ENCODE results near the gene GCG. TPM values are rescaled to one million over a fixed set of nuclear protein-coding genes. Genes with fewer than 3 reads are reported as not detected.

Gene GCG
- not detected for total RNA-seq

GRCh38 chr2:162152147-162152546 is at the start of gene GCG:
TSS of gene GCG (minus strand) at chr2:162152247. CDS start at chr2:162149178, 3,069 bp downstream.
- H3K4me3 ChIP-seq (ENCODE audit: low read length) = no peak within 1 kb of the TSS
- no peaks in the 10 kb centered on the region for H3K4me1 ChIP-seq (ENCODE audit: insufficient read depth, low read length)
- peaks cover 11% of the 10 kb centered on the region for H3K27me3 ChIP-seq (ENCODE audit: insufficient read depth, low read length)
- no peaks in the 10 kb centered on the region for H3K9me3 ChIP-seq (ENCODE audit: low read depth, low read length)

- Histone ChIP-seq H3K4me1 (ENCODE audit: insufficient read depth, low read length) (no peaks in the 10 kb centered on the region), H3K9me3 (ENCODE audit: low read depth, low read length) (no peaks in the 10 kb centered on the region), H3K4me3 (ENCODE audit: low read length) (no peak overlapping the region), H3K27me3 (ENCODE audit: insufficient read depth, low read length) (no peaks in the 10 kb centered on the region)
Measured at GRCh38 chr2:162200636-162201035, 48.6 kb upstream of the GCG start.

DNA sequence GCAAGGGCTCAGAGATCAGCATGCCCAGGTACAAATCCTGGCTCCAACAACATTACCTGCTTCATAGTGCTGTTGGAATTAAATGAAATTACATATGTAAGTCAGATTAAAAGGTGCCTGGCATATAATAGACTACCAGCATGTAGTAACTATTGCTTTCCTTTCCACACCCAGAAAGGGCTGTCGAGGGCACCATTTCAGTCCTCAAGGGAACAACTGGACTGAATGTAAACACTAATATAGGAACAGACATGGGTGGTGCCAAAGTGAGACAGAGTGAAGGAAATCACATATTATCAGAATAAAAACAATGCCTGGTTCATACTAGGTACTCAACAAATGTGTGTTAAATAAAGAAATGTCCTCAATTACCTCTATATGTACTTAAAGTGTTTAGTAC is 47.9 kb upstream of the GCG start:
- Histone ChIP-seq H3K4me3 (ENCODE audit: low read length) (no peak overlapping the region), H3K27me3 (ENCODE audit: insufficient read depth, low read length) (no peaks in the 10 kb centered on the region), H3K9me3 (ENCODE audit: low read depth, low read length) (no peaks in the 10 kb centered on the region), H3K4me1 (ENCODE audit: insufficient read depth, low read length) (no peaks in the 10 kb centered on the region)

- H3K9me3 ChIP-seq (ENCODE audit: low read depth, low read length) = no peaks in the 10 kb centered on the region
- no peak overlapping the region for H3K4me3 ChIP-seq (ENCODE audit: low read length)
- H3K4me1 ChIP-seq (ENCODE audit: insufficient read depth, low read length) = no peaks in the 10 kb centered on the region
- no peaks in the 10 kb centered on the region for H3K27me3 ChIP-seq (ENCODE audit: insufficient read depth, low read length)
Measured at GRCh38 chr2:162198239-162198638, 46.2 kb upstream of the GCG start.

DNA sequence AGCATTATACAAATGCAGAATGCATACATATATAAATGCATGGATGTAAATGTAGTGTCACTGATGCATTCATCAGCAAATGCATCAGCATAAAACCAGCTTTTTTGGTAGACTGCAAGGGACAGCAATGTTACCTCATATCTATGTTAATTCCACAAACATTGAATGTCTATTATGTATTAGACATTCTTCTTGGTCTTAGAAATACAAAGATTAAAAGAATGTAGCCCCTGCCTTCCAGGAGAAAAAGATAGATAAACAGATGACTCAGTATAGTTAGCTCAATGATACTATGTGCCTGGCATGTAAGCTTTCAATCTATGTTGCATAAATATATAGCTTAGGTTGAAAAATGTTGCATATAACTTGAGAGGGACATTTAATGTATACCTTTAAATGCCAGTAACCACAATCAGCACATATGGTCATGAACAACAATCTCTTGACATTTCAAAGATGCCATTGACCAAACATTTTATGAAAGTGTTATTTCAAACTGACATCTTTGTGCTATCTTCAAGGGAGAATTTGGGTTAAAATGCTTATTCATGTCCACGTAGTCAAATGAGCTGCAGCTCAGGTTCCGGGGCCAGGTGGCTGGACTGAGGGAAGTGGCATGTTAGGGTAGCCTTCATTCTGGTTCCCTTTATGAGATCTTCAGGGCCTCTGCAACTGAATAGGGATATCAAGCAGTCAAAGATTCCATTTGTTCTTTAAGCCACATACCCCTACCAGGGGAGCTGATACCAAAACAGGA is 45.2 kb upstream of the GCG start:
- Histone ChIP-seq H3K9me3 (ENCODE audit: low read depth, low read length) (no peaks in the 10 kb centered on the region), H3K27me3 (ENCODE audit: insufficient read depth, low read length) (no peaks in the 10 kb centered on the region), H3K4me3 (ENCODE audit: low read length) (no peak overlapping the region), H3K4me1 (ENCODE audit: insufficient read depth, low read length) (no peaks in the 10 kb centered on the region)

- H3K4me3 ChIP-seq (ENCODE audit: low read length) = no peak overlapping the region
- H3K4me1 ChIP-seq (ENCODE audit: insufficient read depth, low read length) = no peaks in the 10 kb centered on the region
- H3K27me3 ChIP-seq (ENCODE audit: insufficient read depth, low read length) = no peaks in the 10 kb centered on the region
- H3K9me3 ChIP-seq (ENCODE audit: low read depth, low read length) = no peaks in the 10 kb centered on the region
Measured at GRCh38 chr2:162196638-162197037, 44.6 kb upstream of the GCG start.

DNA sequence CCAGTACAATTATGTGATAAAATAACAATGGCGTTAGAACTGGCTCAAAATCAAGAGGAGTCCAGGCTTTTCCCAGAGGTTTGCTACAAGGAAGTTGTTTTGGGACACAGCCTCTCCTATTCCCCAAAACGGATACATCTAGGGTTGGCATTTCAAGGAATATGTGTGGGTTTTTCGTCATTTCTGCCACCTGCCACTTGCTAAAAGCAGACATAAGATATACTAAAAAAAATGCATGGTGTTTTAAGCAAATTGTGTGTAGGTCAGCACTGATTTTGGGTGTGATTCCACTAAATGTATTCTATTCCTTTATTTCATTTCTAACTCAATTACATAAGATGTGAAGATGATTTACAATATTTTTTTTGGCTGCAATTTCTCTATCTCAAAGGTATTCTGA is 36.4 kb upstream of the GCG start:
- Histone ChIP-seq H3K4me1 (ENCODE audit: insufficient read depth, low read length) (no peaks in the 10 kb centered on the region), H3K27me3 (ENCODE audit: insufficient read depth, low read length) (no peaks in the 10 kb centered on the region), H3K4me3 (ENCODE audit: low read length) (no peak overlapping the region), H3K9me3 (ENCODE audit: low read depth, low read length) (no peaks in the 10 kb centered on the region)

DNA sequence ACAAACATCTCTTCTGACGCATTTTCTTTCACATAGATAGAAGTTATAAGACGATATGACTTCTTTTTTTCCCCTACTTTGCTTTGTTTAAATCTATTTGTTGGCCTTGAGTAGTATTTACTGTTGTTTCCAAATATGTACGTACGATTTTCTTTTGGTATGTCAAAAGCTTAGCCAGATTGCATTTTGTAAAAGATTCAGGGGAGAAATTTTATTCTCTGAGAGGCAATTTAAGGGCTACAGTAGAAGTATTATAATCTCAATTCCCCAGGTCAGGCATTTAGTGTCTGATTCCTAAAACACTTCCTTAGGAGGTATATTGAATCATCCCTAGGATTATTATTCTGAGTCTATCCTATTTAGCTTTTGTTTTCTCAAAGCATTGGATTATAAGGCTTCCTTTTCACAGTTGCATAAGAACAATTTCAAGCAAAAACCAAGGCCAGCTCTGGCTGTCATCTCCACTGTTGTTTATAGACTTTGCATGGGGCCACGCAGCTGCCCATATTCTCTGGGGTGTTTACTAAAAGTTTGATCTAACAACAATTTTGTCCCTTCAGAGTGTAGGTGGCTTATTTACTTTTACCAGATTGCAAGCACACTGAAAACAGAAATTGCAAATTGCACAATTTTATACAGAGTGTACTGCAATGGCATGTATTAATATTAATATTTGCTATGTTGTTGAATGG is 33.6 kb upstream of the GCG start:
- H3K27me3 ChIP-seq (ENCODE audit: insufficient read depth, low read length) = no peaks in the 10 kb centered on the region
- no peak overlapping the region for H3K4me3 ChIP-seq (ENCODE audit: low read length)
- H3K9me3 ChIP-seq (ENCODE audit: low read depth, low read length) = no peaks in the 10 kb centered on the region
- no peaks in the 10 kb centered on the region for H3K4me1 ChIP-seq (ENCODE audit: insufficient read depth, low read length)

GRCh38 chr2:162184821-162185450 is 32.9 kb upstream of the GCG start:
- Histone ChIP-seq H3K27me3 (ENCODE audit: insufficient read depth, low read length) (no peaks in the 10 kb centered on the region), H3K9me3 (ENCODE audit: low read depth, low read length) (no peaks in the 10 kb centered on the region), H3K4me3 (ENCODE audit: low read length) (no peak overlapping the region), H3K4me1 (ENCODE audit: insufficient read depth, low read length) (no peaks in the 10 kb centered on the region)

DNA sequence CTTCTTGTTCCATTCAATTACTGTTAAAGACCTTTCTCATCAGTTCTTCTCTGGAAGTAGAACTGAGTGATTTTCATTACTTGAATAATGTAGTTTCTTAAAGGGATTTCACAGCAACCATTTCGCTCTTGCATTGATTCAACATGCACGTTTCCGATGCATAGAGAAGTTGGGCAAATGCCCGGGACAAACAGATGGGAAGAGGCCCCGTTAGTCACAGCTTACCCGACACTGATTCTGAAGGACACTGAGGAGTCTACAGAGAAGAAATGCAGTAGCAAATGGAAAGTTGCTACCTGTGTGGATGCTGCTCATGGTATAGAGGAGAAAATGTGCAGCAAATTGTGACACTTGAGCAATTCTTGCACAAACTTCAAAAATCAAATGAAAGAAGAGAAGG is 32.3 kb upstream of the GCG start:
- Histone ChIP-seq H3K4me3 (ENCODE audit: low read length) (no peak overlapping the region), H3K27me3 (ENCODE audit: insufficient read depth, low read length) (no peaks in the 10 kb centered on the region), H3K9me3 (ENCODE audit: low read depth, low read length) (no peaks in the 10 kb centered on the region), H3K4me1 (ENCODE audit: insufficient read depth, low read length) (no peaks in the 10 kb centered on the region)

DNA sequence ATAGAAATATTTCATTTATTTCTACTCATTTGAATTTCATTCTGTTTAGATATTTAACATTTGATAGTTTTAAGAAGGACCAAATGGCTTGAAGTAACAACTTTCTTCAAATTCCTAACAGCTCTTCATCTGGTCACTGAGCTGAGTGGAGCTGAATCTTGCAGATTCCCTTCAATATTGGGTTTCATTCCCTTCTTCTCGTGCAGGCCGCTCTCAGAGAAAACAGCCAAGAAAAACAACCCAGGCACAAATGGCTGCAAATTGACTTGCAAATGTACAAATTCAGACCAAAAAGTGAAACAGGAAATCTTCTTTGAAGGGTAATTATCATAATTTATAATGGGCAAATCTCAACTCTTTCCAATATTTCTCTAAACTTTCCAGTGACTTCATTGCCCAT is 30.3 kb upstream of the GCG start:
- H3K9me3 ChIP-seq (ENCODE audit: low read depth, low read length) = no peaks in the 10 kb centered on the region
- no peaks in the 10 kb centered on the region for H3K27me3 ChIP-seq (ENCODE audit: insufficient read depth, low read length)
- no peak overlapping the region for H3K4me3 ChIP-seq (ENCODE audit: low read length)
- H3K4me1 ChIP-seq (ENCODE audit: insufficient read depth, low read length) = no peaks in the 10 kb centered on the region

DNA sequence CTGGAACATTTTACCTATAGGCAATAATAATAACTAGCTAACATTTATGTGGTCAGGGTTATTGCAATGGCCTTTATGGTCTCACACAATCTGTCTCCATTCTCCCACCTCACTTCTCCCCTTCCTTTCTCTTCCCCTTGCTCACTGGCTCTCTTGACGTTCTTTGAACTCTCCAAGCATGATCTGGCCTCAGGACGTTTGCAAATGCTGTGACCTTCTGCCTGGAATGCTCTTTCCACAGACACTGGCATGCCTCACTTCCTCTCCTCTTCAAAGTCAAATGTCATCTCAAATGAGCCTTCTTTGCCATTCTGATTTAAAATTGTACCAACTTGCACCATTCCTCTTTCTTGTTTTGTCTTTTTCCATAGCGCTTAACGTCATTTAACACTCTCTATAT is 25.3 kb upstream of the GCG start:
- H3K9me3 ChIP-seq (ENCODE audit: low read depth, low read length) = no peaks in the 10 kb centered on the region
- H3K4me3 ChIP-seq (ENCODE audit: low read length) = no peak overlapping the region
- H3K4me1 ChIP-seq (ENCODE audit: insufficient read depth, low read length) = no peaks in the 10 kb centered on the region
- H3K27me3 ChIP-seq (ENCODE audit: insufficient read depth, low read length) = no peaks in the 10 kb centered on the region

DNA sequence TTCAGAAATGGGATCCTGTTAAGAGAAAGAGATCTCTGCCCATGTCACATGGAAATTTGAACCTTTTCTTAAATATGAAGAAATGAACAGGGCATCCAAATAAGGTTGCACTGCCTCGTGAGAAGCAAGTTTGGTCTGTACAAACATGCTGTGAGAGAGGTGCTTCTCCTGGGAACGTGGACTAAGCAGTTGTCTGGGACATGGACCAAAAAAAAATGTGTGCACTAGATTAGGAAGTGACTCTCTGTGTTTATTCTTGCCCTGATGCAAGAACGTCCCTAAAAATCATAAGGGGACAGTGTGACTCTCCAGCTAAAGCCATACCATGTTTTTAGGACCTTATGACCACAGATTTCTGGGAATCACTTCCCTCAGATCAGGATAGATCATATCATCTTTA is 23.7 kb upstream of the GCG start:
- Histone ChIP-seq H3K4me1 (ENCODE audit: insufficient read depth, low read length) (no peaks in the 10 kb centered on the region), H3K9me3 (ENCODE audit: low read depth, low read length) (no peaks in the 10 kb centered on the region), H3K4me3 (ENCODE audit: low read length) (no peak overlapping the region), H3K27me3 (ENCODE audit: insufficient read depth, low read length) (peaks cover 6% of the 10 kb centered on the region)

GRCh38 chr2:162174746-162175145 is 22.7 kb upstream of the GCG start:
- Histone ChIP-seq H3K4me3 (ENCODE audit: low read length) (no peak overlapping the region), H3K9me3 (ENCODE audit: low read depth, low read length) (no peaks in the 10 kb centered on the region), H3K27me3 (ENCODE audit: insufficient read depth, low read length) (peaks cover 6% of the 10 kb centered on the region), H3K4me1 (ENCODE audit: insufficient read depth, low read length) (no peaks in the 10 kb centered on the region)

DNA sequence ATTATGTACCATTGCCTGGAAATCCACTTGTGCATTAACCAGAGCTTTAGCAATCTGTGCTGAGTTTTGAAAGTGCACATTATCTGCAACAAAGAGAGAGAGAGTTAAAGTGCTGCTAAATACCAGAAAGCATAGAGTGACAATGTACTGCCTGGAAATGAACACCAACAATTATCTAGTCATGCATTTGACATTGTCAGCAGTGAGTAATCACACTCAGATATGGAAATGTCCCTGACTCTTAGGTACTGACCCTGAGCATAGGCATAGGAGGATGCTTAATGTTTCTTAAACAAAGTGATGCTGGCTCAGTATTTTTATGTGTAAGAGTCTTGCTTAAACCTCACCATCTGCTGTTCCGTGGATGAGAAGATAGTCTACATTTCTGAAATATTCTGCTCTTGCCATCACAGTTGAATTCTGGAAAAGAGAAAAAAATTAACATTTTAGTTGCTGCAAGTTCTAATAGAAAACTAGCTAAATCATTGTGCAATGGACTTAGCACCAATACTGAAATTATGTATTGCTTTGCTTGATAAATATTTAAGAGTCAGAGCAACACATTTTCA is 20.8 kb upstream of the GCG start:
- Histone ChIP-seq H3K9me3 (ENCODE audit: low read depth, low read length) (no peaks in the 10 kb centered on the region), H3K27me3 (ENCODE audit: insufficient read depth, low read length) (peaks cover 6% of the 10 kb centered on the region), H3K4me3 (ENCODE audit: low read length) (no peak overlapping the region), H3K4me1 (ENCODE audit: insufficient read depth, low read length) (no peaks in the 10 kb centered on the region)

Data from mononuclear cell (primary cell).